SK-N-SH (cell line): Measurements from ENCODE around the gene COL4A5. TPM values are rescaled to one million over a fixed set of nuclear protein-coding genes. Genes with fewer than 3 reads are reported as not detected.

Experiments used
- CHD2 ChIP-seq: fragments of 150-350 bp; IDR thresholded peaks from 2 replicates; pipeline ENCODE4 v1.6.1; 2018; ENCODE audit warnings: low read length; ENCODE audit not compliant: partially characterized antibody
- ELF1 ChIP-seq: IDR thresholded peaks from 2 replicates; pipeline ENCODE4 v1.4.0; 2012
- EP300 ChIP-seq, 2 experiments: IDR thresholded peaks; 2 replicates each; pipeline versions ENCODE4 v1.4.0 to v1.6.1; 2012; ENCODE audit warnings: borderline replicate concordance in 1 of 2, low read depth in 1 of 2, low read length in 1 of 2
- GABPA ChIP-seq: IDR thresholded peaks from 2 replicates; pipeline ENCODE4 v1.4.0; 2012; ENCODE audit warnings: low read depth, mild to moderate bottlenecking
- NRF1 ChIP-seq: IDR thresholded peaks from 2 replicates; pipeline ENCODE4 v1.6.1; 2012; ENCODE audit warnings: low read depth, mild to moderate bottlenecking, low read length
- POLR2AphosphoS5 ChIP-seq: IDR thresholded peaks from 2 replicates; pipeline ENCODE4 v1.6.1; 2012; ENCODE audit warnings: low read depth, low read length
- TCF12 ChIP-seq: IDR thresholded peaks from 2 replicates; pipeline ENCODE4 v1.4.0; 2012
- polyA plus RNA-seq, 3 experiments: library from polyadenylated mRNA; depleted of rRNA; stranded (reverse); fragments of >200 nt; gene quantifications; 2 replicates each; pipeline ENCODE4 v1.2.3, GENCODE V29; 2012
- small RNA-seq, 7 experiments: library from RNA; depleted of rRNA; stranded (forward); fragments of <200 nt; gene quantifications; one replicate each; pipeline ENCODE3, GENCODE V24; 2012
- TF ChIP-seq, protein P1 (sequence below): fragments of 200-600 bp; sonication (generic); IDR thresholded peaks from 2 replicates; pipeline ENCODE4 v1.6.1; 2017; ENCODE audit warnings: antibody characterized with exemption, mild to moderate bottlenecking, moderate library complexity

COL4A5 gene
- polyA plus RNA-seq, 1 of the 3 experiments (the other 2 are of a cell fraction), result 0.02 TPM

DNA sequence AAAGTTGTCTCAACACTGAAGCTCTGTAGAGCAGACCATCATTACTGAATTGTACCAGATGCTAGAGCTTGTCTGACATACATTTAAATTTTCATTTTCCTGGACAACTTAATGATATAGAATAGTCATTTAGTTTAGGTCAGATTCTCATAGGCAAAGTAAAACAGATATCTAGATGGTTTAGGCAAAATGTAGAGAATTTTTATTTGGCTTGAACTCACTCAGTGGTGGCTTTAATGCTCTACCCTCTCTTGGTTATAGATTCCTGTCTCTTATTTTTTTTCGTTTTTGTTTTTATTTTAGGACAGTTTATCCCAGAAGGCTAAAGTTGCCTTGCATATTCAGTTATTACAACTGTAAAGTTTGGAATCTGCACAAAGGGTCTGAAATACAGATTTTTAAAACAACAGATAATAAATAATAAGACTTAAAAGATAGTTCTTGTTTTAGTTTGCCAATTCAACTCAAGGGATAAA lies 300.7 kb downstream of the COL4A5 start (continued):
- TF ChIP-seq, protein P1, sequence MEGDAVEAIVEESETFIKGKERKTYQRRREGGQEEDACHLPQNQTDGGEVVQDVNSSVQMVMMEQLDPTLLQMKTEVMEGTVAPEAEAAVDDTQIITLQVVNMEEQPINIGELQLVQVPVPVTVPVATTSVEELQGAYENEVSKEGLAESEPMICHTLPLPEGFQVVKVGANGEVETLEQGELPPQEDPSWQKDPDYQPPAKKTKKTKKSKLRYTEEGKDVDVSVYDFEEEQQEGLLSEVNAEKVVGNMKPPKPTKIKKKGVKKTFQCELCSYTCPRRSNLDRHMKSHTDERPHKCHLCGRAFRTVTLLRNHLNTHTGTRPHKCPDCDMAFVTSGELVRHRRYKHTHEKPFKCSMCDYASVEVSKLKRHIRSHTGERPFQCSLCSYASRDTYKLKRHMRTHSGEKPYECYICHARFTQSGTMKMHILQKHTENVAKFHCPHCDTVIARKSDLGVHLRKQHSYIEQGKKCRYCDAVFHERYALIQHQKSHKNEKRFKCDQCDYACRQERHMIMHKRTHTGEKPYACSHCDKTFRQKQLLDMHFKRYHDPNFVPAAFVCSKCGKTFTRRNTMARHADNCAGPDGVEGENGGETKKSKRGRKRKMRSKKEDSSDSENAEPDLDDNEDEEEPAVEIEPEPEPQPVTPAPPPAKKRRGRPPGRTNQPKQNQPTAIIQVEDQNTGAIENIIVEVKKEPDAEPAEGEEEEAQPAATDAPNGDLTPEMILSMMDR, result no peak
- TF ChIP-seq NRF1 (no peak), TCF12 (no peak), EP300 (IDR thresholded peaks at IDR 0.05; ENCODE audit: borderline replicate concordance in 1 of 2, low read depth in 1 of 2, low read length in 1 of 2) (no peak), ELF1 (no peak), GABPA (no peak), CHD2 (no peak), POLR2AphosphoS5 (no peak)

Small RNA genes lying within 50 kb of the gene (small RNA-seq; reads per million reads assigned to genes)
- 0 reads per million in 7 experiments for gene RF00019

Other genes with a start within 250 kb of the COL4A5 start
- gene COL4A6, start 1.4 kb upstream of the COL4A5 start, polyA plus RNA-seq (2012; rRNA removed), result not detected in 2 replicates